DOHH2 (cell line): ENCODE results near the gene SEC63.

ENCODE experiments used
- CTCF ChIP-seq: fragments of 200-600 bp; sonication (generic); IDR thresholded peaks from one replicate; pipeline ENCODE4 v1.5.1; 2014; ENCODE audit warnings: antibody characterized with exemption, mild to moderate bottlenecking, low read depth, low read length; ENCODE audit not compliant: poor library complexity, severe bottlenecking
- EZH2phosphoT487 ChIP-seq: fragments of 200-600 bp; sonication (generic); IDR thresholded peaks from 2 replicates; pipeline ENCODE4 v1.6.1; 2017; ENCODE audit warnings: borderline replicate concordance, mild to moderate bottlenecking, antibody characterized with exemption, low read length, moderate library complexity, mixed read lengths

- TF ChIP-seq CTCF (no peak), EZH2phosphoT487 (no peak)
These were observed 18.3 kb upstream of the SEC63 start for GRCh38 chr6:107976155-107976783.
